ENCODE measurements around the gene ACADSB. TPM values are rescaled to one million over a fixed set of nuclear protein-coding genes. Genes with fewer than 3 reads are reported as not detected.

Gene ACADSB
- total and polyA plus RNA-seq, 2 donors (not counting 1 experiment from before 2014, with no cell fraction given), result 6.8 to 27.8 TPM

DNA sequence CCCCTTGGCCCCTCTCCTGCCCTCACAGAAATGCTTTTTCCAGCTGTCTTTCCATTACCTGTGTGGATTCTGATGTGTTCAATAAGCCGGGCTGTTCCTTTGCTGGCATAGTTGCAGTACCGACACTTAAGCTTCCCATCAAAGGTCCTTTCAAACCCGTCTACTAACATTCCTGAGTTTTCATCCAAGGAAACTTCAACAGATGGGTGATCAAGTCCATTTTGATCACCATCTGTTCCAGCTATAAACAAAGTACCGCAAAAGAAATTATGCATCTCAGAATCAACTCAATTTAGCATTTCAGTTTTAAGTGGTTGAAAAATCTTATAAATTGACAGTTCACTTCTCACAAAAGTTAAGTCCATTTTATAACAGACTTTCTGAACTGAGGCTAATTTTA lies 12.9 kb upstream of the ACADSB start:
- CTCF ChIA-PET, result no interaction called here
- Histone ChIP-seq H4K20me1 (ENCODE audit: control insufficient read depth, insufficient read depth, low read length, poor library complexity, severe bottlenecking) (peaks cover 46% of the 10 kb centered on the region), H3K79me2 (ENCODE audit: control insufficient read depth, insufficient read depth, low read length) (peaks cover 37% of the 10 kb centered on the region), H3K9me3 (ENCODE audit: control extremely low read depth in 1 of 3, control insufficient read depth in 2 of 3, insufficient read depth in 1 of 3, low read length in 2 of 3) (no peaks in the 10 kb centered on the region), H3K27me3 (replicated peaks in 1 of 4; ENCODE audit: control extremely low read depth in 1 of 4, control insufficient read depth in 3 of 4, insufficient read depth in 4 of 4, low read length in 3 of 4) (no peaks in the 10 kb centered on the region), H3K4me1 (ENCODE audit: control insufficient read depth in 2 of 2, insufficient read depth in 2 of 2, low read length in 2 of 2) (peaks cover 0 to 9% of the 10 kb centered on the region in 2 donors), H3K4me3 (ENCODE audit: control extremely low read depth in 1 of 5, extremely low read depth in 1 of 5, insufficient read depth in 1 of 5, low read depth in 2 of 5, low read length in 4 of 5) (no peak overlapping the region), H3K27ac (ENCODE audit: low read length in 2 of 2) (no peak overlapping the region), H3K36me3 (replicated peaks in 1 of 2; ENCODE audit: control extremely low read depth in 1 of 2, control insufficient read depth in 1 of 2, extremely low read depth in 1 of 2, insufficient read depth in 2 of 2, low read length in 1 of 2) (peaks cover 0 to 41% of the 10 kb centered on the region in 2 experiments), H3K4me2 (replicated peaks; ENCODE audit: low read depth, low read length, poor library complexity, severe bottlenecking) (no peak overlapping the region), H2AFZ (ENCODE audit: insufficient read depth, low read depth, low read length, poor library complexity, severe bottlenecking) (no peak overlapping the region), H3K9ac (ENCODE audit: low read length) (no peak overlapping the region)
- no peak overlapping the region for H3K4me3 Mint-ChIP-seq
- WGBS (ENCODE audit: insufficient coverage), result 100% methylated on average over 3 of the region's 4 CpGs
- ATAC-seq (ENCODE audit: low read depth) (no peak), DNase-seq (no peak)
- no peaks in the 10 kb centered on the region for H3K27me3 Mint-ChIP-seq
- intact Hi-C loops (cut with micrococcal nuclease), result no loop called here
- POLR2A ChIA-PET, result no interaction called here
- TF ChIP-seq, protein P1, sequence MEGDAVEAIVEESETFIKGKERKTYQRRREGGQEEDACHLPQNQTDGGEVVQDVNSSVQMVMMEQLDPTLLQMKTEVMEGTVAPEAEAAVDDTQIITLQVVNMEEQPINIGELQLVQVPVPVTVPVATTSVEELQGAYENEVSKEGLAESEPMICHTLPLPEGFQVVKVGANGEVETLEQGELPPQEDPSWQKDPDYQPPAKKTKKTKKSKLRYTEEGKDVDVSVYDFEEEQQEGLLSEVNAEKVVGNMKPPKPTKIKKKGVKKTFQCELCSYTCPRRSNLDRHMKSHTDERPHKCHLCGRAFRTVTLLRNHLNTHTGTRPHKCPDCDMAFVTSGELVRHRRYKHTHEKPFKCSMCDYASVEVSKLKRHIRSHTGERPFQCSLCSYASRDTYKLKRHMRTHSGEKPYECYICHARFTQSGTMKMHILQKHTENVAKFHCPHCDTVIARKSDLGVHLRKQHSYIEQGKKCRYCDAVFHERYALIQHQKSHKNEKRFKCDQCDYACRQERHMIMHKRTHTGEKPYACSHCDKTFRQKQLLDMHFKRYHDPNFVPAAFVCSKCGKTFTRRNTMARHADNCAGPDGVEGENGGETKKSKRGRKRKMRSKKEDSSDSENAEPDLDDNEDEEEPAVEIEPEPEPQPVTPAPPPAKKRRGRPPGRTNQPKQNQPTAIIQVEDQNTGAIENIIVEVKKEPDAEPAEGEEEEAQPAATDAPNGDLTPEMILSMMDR (IDR thresholded peaks at IDR 0.05), result no peak
- TF ChIP-seq EZH2 (IDR thresholded peaks at IDR 0.05; ENCODE audit: borderline replicate concordance, insufficient read depth, low read depth, low read length, poor library complexity, severe bottlenecking), result no peak
- no peaks in the 10 kb centered on the region for H3K9me3 Mint-ChIP-seq (ENCODE audit: insufficient read depth)
- H3K4me1 Mint-ChIP-seq, result peaks cover 15% of the 10 kb centered on the region
- H3K27ac Mint-ChIP-seq, result no peak overlapping the region

DNA sequence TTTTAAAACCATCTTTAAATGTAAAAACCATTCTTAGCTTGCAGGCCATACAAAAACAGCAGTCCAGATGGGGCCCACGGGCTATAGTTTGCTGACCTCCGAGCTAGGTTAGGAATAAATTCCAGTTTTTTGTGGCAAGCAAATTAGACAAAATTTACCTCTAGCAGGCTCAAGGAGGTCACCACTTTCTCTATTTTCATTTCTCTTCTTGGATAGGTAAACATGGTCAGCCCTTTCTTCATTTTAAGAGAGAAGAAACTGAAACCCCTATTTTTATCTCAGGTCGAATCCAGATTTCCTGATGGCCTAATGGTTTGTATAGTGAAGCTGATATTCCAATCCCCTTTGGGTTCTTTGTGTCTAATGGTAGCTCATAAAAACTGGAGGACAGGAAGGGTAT lies 10.9 kb upstream of the ACADSB start:
- H3K27ac ChIP-seq (ENCODE audit: low read length in 2 of 2), result no peak overlapping the region
- no peak overlapping the region for H3K4me2 ChIP-seq (replicated peaks; ENCODE audit: low read depth, low read length, poor library complexity, severe bottlenecking)
- ChIA-PET POLR2A (no interaction called here), CTCF (interaction anchor here (0.9 kb wide), 1 partner anchor 23 kb away, joined by 3 read pairs; no protein-coding TSS in a partner anchor)
- no peak overlapping the region for H3K9ac ChIP-seq (ENCODE audit: low read length)
- H3K79me2 ChIP-seq (ENCODE audit: control insufficient read depth, insufficient read depth, low read length), result peaks cover 55% of the 10 kb centered on the region
- peaks cover 59% of the 10 kb centered on the region for H4K20me1 ChIP-seq (ENCODE audit: control insufficient read depth, insufficient read depth, low read length, poor library complexity, severe bottlenecking)
- no peak for DNase-seq
- H2AFZ ChIP-seq (ENCODE audit: insufficient read depth, low read depth, low read length, poor library complexity, severe bottlenecking), result no peak overlapping the region
- WGBS (ENCODE audit: insufficient coverage), result no CpG with 5 or more reads among the region's 3 CpGs
- no peaks in the 10 kb centered on the region for H3K9me3 ChIP-seq (ENCODE audit: control extremely low read depth in 1 of 3, control insufficient read depth in 2 of 3, insufficient read depth in 1 of 3, low read length in 2 of 3)
- H3K4me3 ChIP-seq (ENCODE audit: control extremely low read depth in 1 of 5, extremely low read depth in 1 of 5, insufficient read depth in 1 of 5, low read depth in 2 of 5, low read length in 4 of 5), result no peak overlapping the region
- Mint-ChIP-seq H3K4me1 (peaks cover 18% of the 10 kb centered on the region), H3K4me3 (no peak overlapping the region), H3K27ac (no peak overlapping the region), H3K9me3 (ENCODE audit: insufficient read depth) (no peaks in the 10 kb centered on the region), H3K27me3 (no peaks in the 10 kb centered on the region)
- peaks cover 0 to 41% of the 10 kb centered on the region in 2 experiments for H3K36me3 ChIP-seq (replicated peaks in 1 of 2; ENCODE audit: control extremely low read depth in 1 of 2, control insufficient read depth in 1 of 2, extremely low read depth in 1 of 2, insufficient read depth in 2 of 2, low read length in 1 of 2)
- TF ChIP-seq, protein P1 (IDR thresholded peaks at IDR 0.05), result no peak
- no peak for TF ChIP-seq EZH2 (IDR thresholded peaks at IDR 0.05; ENCODE audit: borderline replicate concordance, insufficient read depth, low read depth, low read length, poor library complexity, severe bottlenecking)
- H3K27me3 ChIP-seq (replicated peaks in 1 of 4; ENCODE audit: control extremely low read depth in 1 of 4, control insufficient read depth in 3 of 4, insufficient read depth in 4 of 4, low read length in 3 of 4), result no peaks in the 10 kb centered on the region
- intact Hi-C loops (cut with micrococcal nuclease), result no loop called here
- peaks cover 0 to 9% of the 10 kb centered on the region in 2 donors for H3K4me1 ChIP-seq (ENCODE audit: control insufficient read depth in 2 of 2, insufficient read depth in 2 of 2, low read length in 2 of 2)
- no peak for ATAC-seq (ENCODE audit: low read depth)

Data from B cell (primary cell).